ENCODE measurements around the gene ENTHD1.
"Not testable (repeated sequence)": the region's sequence is repeated elsewhere in the genome, so short reads cannot be mapped to it uniquely, and the experiment has no call there.

ENTHD1 gene

DNA sequence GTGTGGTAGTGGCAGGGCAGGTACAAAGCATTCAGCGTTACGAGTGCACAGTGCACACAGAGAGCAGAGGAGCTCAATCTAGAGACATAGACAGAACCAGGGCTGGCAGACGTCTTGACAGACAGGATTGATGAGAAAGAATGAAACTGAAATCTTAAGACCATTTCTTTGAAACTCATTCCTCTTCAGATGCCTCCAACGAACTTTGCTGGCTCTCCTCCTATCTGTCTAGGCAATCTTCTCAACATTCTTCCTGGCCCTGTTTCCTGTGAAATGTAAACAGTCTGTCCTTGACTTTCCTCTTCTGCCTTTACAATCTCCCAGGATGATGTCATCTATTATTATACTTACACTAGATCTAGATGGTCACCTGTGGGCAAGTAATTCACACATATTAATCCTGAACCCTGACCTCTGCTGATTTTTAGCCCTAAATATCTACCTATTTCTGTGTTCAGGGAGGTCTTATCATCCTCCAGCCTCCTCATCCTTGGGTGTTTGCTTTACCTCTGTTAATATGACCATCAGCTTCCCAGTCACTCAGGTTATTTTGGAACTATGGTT is 119.5 kb downstream of the ENTHD1 start:
- DNase-seq: no peak

- no peak for DNase-seq
These were observed 120.1 kb downstream of the ENTHD1 start for GRCh38 chr22:39773503-39773902.

- DNase-seq: no peak
These were observed 122.1 kb downstream of the ENTHD1 start for GRCh38 chr22:39771486-39771885.

DNA sequence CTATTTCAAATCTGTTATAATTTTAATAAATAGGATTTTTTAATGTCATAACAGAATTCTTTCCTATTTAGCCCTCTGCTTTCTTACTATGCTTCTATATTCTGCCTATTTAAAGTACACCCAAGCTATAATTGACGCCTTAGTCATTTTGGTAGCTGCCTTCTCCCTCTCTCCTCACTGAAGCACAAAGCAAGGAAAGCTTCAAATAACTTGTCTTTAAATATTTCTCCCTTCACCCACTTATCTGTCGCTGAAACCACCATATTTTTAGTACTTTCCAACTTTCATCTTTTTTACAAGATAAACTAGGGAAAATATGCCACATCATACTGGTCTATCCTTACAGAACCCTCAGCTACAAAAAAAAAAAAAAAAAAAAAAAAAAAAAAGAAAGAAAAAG is 127.9 kb downstream of the ENTHD1 start:
- no peak for DNase-seq

GRCh38 chr22:39765046-39765445 is 128.5 kb downstream of the ENTHD1 start:
- DNase-seq: no peak

GRCh38 chr22:39763276-39763675 is 130.3 kb downstream of the ENTHD1 start:
- DNase-seq: no peak

- no peak for DNase-seq
These were observed 142.8 kb downstream of the ENTHD1 start for GRCh38 chr22:39750759-39751158.

- DNase-seq: no peak
These were observed 144.7 kb downstream of the ENTHD1 start for GRCh38 chr22:39748877-39749276.

- no peak for DNase-seq
These were observed 146.8 kb downstream of the ENTHD1 start for GRCh38 chr22:39746600-39747262.

DNA sequence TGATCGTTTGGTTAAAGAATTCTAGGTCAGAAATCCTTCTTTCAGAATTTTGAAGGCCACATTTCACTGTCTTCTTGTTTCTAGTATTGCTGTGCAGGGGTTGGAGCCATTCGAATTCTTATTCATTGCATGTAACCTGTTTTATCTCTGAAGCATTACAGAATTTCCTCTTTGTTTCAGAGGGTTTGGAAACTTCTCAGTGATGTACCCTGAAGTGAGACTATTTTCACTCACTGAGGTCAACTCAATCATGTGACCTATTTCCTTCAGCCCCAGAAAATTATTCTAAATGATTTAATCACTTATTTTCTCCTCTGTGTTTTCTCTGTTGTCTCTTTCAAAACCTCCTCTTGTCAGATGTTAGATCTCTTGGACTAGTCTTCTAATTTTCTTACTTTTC is 147.8 kb downstream of the ENTHD1 start:
- DNase-seq: peak in 1 of 3 donors; percentile 21

GRCh38 chr22:39744353-39744752 is 149.2 kb downstream of the ENTHD1 start:
- no peak for DNase-seq

DNA sequence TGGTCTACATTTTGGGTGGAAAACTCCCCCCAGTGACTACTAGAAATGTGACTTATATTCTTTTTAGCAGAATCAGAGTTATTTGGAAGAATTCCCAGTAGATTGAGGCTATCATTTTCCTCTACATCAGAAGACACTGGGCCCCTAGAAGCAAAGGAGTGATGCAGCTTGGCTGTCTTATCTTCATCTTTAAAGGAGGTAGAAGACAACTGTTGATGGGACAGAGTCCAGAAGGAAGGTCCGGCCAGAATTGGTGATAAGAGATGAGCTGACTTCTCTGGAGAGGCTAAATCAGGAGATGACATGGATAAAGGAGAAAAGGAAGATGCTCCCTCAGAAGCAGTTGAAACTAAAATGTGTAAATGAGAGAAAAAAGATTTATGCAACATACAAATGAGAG is 149.6 kb downstream of the ENTHD1 start:
- no peak for DNase-seq

DNA sequence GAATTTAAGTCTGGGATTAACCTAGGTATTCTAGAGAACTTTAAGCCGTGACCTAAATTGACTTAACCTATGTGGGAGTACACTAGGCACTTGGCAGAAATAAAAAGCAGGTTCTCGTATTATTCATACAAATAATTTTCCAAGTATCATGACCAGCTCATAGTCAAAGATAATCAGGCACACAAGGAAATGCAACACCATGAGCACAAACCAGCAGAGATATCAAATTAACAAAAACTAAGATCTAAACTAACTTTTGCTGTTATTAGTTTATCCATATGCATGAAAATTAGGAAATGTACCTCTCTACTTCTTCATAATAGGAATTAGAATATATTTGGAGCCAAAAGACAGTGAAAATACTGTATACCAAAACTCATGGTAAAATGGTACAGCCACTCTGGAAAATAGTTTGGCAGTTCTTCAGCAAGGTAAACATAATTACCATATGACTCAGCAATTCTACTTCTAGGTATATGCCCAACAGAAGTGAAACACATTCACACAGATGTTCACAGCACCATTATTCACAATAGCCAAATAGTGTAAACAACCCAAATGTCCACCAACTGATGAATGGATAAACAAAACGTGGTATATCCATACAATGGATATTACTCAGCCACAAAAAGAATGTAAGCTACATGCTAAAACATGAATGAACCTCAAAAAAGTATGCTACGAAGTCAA is 154.1 kb downstream of the ENTHD1 start:
- DNase-seq: no peak

GRCh38 chr22:39738746-39739145 is 154.8 kb downstream of the ENTHD1 start:
- DNase-seq: no peak

GRCh38 chr22:39735776-39736175 is 157.8 kb downstream of the ENTHD1 start:
- DNase-seq: no peak

- DNase-seq: no peak
These were observed 158.7 kb downstream of the ENTHD1 start for GRCh38 chr22:39734866-39735265.

DNA sequence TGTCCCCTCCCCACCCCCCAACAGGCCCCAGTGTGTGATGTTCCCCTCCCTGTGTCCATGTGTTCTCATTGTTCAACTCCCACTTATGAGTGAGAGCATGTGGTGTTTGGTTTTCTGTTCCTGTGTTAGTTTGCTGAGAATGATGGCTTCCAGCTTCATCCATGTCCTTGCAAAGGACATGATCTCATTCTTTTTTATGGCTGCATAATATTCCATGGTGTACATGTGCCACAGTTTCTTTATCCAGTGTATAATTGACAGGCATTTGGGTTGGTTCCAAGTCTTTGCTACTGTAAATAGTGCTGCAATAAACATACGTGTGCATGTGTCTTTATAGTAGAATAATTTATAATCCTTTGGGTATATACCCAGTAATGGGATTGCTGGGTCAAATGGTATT is 159.5 kb downstream of the ENTHD1 start:
- not testable (repeated sequence) for DNase-seq

- DNase-seq: no peak
These were observed 160.4 kb downstream of the ENTHD1 start for GRCh38 chr22:39733191-39733590.

DNA sequence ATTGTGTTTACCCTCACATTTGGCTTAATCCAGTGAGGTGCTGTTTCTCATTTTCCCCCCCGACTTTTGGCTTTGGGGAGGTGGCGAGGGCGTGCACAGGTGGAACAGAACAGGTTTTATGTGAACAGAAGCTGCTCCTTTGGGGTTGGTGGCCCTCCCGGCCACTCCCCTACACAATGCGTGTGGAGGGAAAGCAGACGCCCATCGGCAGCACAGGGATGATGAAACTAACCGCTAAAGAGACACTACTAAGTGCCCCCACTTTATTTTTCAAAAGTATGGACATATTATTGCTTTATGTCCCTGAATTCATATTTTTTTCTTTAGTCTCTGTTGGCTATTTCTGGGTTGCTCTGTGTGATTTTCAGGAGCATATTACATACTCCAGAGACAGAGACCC is 160.9 kb downstream of the ENTHD1 start:
- no peak for DNase-seq

- DNase-seq: no peak
These were observed 161.5 kb downstream of the ENTHD1 start for GRCh38 chr22:39731881-39732555.

- no peak for DNase-seq
These were observed 162.1 kb downstream of the ENTHD1 start for GRCh38 chr22:39731481-39731880.

- no peak for DNase-seq
These were observed 164.2 kb downstream of the ENTHD1 start for GRCh38 chr22:39729141-39729934.
